Transverse colon (tissue), 4 donors: ENCODE measurements around the gene GNA14. TPM values are rescaled to one million over a fixed set of nuclear protein-coding genes. Genes with fewer than 3 reads are reported as not detected.
"Not testable (repeated sequence)": the region's sequence is repeated elsewhere in the genome, so short reads cannot be mapped to it uniquely, and the experiment has no call there.

Source experiments
- DNase-seq: peaks from one replicate; pipeline ENCODE4 v3.0.0-alpha.2; 2019
- H3K27ac ChIP-seq, 4 donors: fragments of 200-600 bp; sonication (generic); 2 replicates each; pipeline ENCODE4 v1.5.1; 2016 to 2018; ENCODE audit warnings: inconsistent platforms in 4 of 4
- H3K27me3 ChIP-seq: fragments of 200-600 bp; sonication (generic); 2 replicates; pipeline ENCODE4 v1.5.1; 2017; ENCODE audit warnings: inconsistent platforms
- H3K36me3 ChIP-seq, 4 donors: fragments of 200-600 bp; sonication (generic); 2 replicates each; pipeline ENCODE4 v1.5.1; 2017 to 2019; ENCODE audit warnings: inconsistent platforms in 4 of 4
- H3K4me1 ChIP-seq, 4 donors: fragments of 200-600 bp; sonication (generic); 2 replicates each; pipeline ENCODE4 v1.5.1; 2017 to 2020; ENCODE audit warnings: inconsistent platforms in 4 of 4
- H3K4me3 ChIP-seq, 4 donors: fragments of 200-600 bp; sonication (generic); 1 replicate in 1 of 4; 2 replicates in 3 of 4; pipeline versions ENCODE4 v1.5.1 to v1.6.1; 2017 to 2019; ENCODE audit warnings: inconsistent platforms in 4 of 4
- H3K9me3 ChIP-seq, 2 donors: fragments of 200-600 bp; sonication (generic); 2 replicates each; pipeline ENCODE4 v1.5.1; 2017 to 2019; ENCODE audit warnings: inconsistent platforms in 2 of 2
- CTCF ChIP-seq, 5 experiments: fragments of 200-600 bp in 3 of 5; fragments of 450-650 bp in 2 of 5; sonication (generic) in 3 of 5; IDR thresholded peaks; 1 replicate in 2 of 5; 2 replicates in 3 of 5; pipeline ENCODE4 v1.5.1; 2016 to 2017; ENCODE audit warnings: antibody characterized with exemption in 5 of 5, inconsistent platforms in 3 of 5, mild to moderate bottlenecking in 2 of 5, moderate library complexity in 1 of 5
- EP300 ChIP-seq: sonication (generic); formaldehyde crosslinking; IDR thresholded peaks from one replicate; pipeline ENCODE4 v1.6.1; 2017; ENCODE audit warnings: antibody characterized with exemption, low read depth
- POLR2A ChIP-seq: fragments of 450-650 bp; IDR thresholded peaks from one replicate; pipeline ENCODE4 v1.6.1; 2016; ENCODE audit warnings: antibody characterized with exemption, mild to moderate bottlenecking, moderate library complexity
- POLR2AphosphoS5 ChIP-seq, 3 donors: sonication (generic); formaldehyde crosslinking; IDR thresholded peaks; one replicate each; pipeline ENCODE4 v1.6.1; 2016; ENCODE audit warnings: antibody characterized with exemption in 3 of 3
- whole genome bisulfite sequencing, 2 donors: methylation state at CpG; one replicate each; pipeline ENCODE4 v1.1.5; 2018; ENCODE audit warnings: low coverage in 1 of 2; 5-methylcytosine and 5-hydroxymethylcytosine counted together
- in situ Hi-C, 4 donors: fragments of 200-750 bp; cut with MboI; loops; one replicate each; pipeline versions ENCODE4 v1.15.0 to v1.15.1; 2017; ENCODE audit warnings: low sequenced_read_pairs in 3 of 4, low pct_ligation_motif_present in 1 of 4, low pct_unique_long_range_greater_than_20kb in 1 of 4
- intact Hi-C: fragments of 100-400 bp; cut with DNase I; formaldehyde crosslinking; loops from one replicate; pipeline ENCODE4 v1.15.1; 2023; ENCODE audit warnings: low total_unique reads
- total RNA-seq, 4 donors: library from RNA; depleted of rRNA; stranded (reverse); fragments of >200 nt; gene quantifications; one replicate each; pipeline ENCODE4 v1.1.0, GENCODE V29; 2016

GNA14 gene
- total RNA-seq, 4 donors from 2014 or later: 9.4 to 64.9 (median 16.9) TPM

DNA sequence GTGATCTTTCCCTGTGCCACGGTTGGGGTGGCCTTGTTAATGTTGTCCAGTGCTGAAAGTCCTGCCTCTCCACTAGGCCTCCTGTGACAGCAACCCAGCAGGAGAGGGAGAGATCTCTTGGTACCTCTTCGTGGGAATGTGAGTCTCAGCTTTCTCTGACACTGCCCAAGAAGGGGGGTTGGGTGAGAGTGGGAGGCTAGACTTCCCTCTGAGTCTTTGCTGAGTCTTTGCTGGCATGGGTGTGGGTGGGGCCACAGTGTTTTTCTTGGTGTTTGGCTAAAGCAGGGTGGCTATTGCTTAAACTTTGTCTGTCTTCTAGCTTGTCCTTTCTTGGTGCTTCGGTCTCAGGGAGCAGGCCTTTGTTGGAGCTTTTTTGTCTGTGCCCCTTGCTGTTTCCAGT, 145.6 kb downstream of the GNA14 start:
- no peaks in the 10 kb centered on the region for H3K27me3 ChIP-seq
- 60 to 89% methylated on average over 1 to 3 of the region's 3 CpGs for WGBS, 2 donors
- H3K4me3 ChIP-seq: no peak overlapping the region
- DNase-seq: no peak
- in situ Hi-C loops: no loop called here
- intact Hi-C loops: loop anchor here (5.0 kb wide), 1 partner anchor 1875 kb away; no protein-coding TSS in a partner anchor
- H3K27ac ChIP-seq: no peak overlapping the region
- TF ChIP-seq EP300 (no peak), POLR2A (no peak), CTCF (IDR thresholded peaks at IDR 0.05) (no peak), POLR2AphosphoS5 (IDR thresholded peaks at IDR 0.05) (no peak)
- H3K36me3 ChIP-seq: no peaks in the 10 kb centered on the region
- no peaks in the 10 kb centered on the region for H3K9me3 ChIP-seq
- H3K4me1 ChIP-seq: peaks cover 0 to 4% (median 2%) of the 10 kb centered on the region in 4 donors

DNA sequence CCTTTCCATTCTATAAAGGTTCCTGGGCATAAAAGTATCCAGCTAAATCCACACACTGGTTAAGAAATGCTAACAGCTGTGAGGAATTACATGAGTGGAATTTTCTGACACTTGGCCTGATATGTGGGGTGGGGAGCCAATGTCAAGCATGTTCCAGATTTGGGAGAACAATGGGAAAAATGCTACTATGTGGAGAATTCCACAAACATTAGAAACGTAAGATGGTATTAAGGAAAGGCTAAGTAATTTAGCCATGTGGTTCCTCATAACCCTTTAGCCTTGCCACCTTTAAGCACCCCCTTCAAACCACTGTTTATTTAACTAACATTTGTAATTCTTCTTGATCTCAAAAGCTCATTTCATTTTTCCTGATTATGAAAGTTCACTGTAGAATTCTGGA, 149.2 kb downstream of the GNA14 start:
- Histone ChIP-seq H3K4me1 (peaks cover 0 to 11% (median 2%) of the 10 kb centered on the region in 4 donors), H3K27ac (no peak overlapping the region), H3K4me3 (no peak overlapping the region), H3K36me3 (no peaks in the 10 kb centered on the region), H3K27me3 (no peaks in the 10 kb centered on the region), H3K9me3 (no peaks in the 10 kb centered on the region)
- WGBS, 2 donors: 63% methylated on average over 1 of the region's 1 CpG; no CpG with 5 or more reads in 1 of the 2 donors
- TF ChIP-seq EP300 (no peak), POLR2AphosphoS5 (IDR thresholded peaks at IDR 0.05) (no peak), CTCF (IDR thresholded peaks at IDR 0.05) (no peak), POLR2A (no peak)
- in situ Hi-C loops (no loop called here), intact Hi-C loops (no loop called here)
- no peak for DNase-seq

- 62% methylated on average over 4 to 6 of the region's 6 CpGs for WGBS, 2 donors
- H3K4me3 ChIP-seq: no peak overlapping the region
- TF ChIP-seq POLR2A (no peak), POLR2AphosphoS5 (IDR thresholded peaks at IDR 0.05) (no peak), EP300 (no peak), CTCF (IDR thresholded peaks at IDR 0.05) (no peak)
- DNase-seq: no peak
- no peak overlapping the region for H3K27ac ChIP-seq
- in situ Hi-C loops: no loop called here
- intact Hi-C loops: no loop called here
- H3K4me1 ChIP-seq: peaks cover 0 to 11% (median 2%) of the 10 kb centered on the region in 4 donors
- H3K9me3 ChIP-seq: no peaks in the 10 kb centered on the region
- H3K36me3 ChIP-seq: no peaks in the 10 kb centered on the region
- no peaks in the 10 kb centered on the region for H3K27me3 ChIP-seq
These were observed 150.6 kb downstream of the GNA14 start for GRCh38 chr9:77497322-77498198.

GRCh38 chr9:77495834-77496671, 152.1 kb downstream of the GNA14 start:
- Histone ChIP-seq H3K9me3 (peaks cover 0 to 8% of the 10 kb centered on the region in 2 donors), H3K36me3 (no peaks in the 10 kb centered on the region), H3K27ac (peak overlapping the region in 1 of 4 donors; percentile 1), H3K4me3 (no peak overlapping the region), H3K27me3 (no peaks in the 10 kb centered on the region), H3K4me1 (peaks cover 0 to 11% (median 2%) of the 10 kb centered on the region in 4 donors)
- in situ Hi-C loops (no loop called here), intact Hi-C loops (no loop called here)
- WGBS, 2 donors: 50 to 73% methylated on average over 2 to 4 of the region's 4 CpGs
- no peak for DNase-seq
- no peak for TF ChIP-seq EP300
- no peak for TF ChIP-seq POLR2A
- TF ChIP-seq POLR2AphosphoS5 (IDR thresholded peaks at IDR 0.05): no peak
- no peak for TF ChIP-seq CTCF (IDR thresholded peaks at IDR 0.05)

DNA sequence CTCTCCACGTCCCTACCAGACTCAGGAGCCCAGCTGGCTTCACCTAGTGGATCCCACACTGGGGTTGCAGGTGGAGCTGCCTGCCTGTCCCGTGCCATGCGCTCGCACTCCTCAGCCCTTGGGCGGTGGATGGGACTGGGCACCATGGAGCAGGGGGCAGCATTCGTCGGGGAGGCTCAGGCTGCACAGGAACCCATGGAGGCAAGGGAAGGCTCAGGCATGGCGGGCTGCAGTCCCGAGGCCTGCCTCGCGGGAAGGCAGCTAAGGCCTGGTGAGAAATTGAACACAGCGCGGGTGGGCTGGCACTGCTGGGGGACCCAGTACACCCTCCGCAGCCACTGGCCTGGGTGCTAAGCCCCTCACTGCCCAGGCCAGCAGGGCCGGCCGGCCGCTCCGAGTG, 157.8 kb downstream of the GNA14 start:
- H3K27ac ChIP-seq, H3K9me3 ChIP-seq, H3K36me3 ChIP-seq, intact Hi-C loops, H3K4me3 ChIP-seq, H3K4me1 ChIP-seq, DNase-seq, in situ Hi-C loops, H3K27me3 ChIP-seq: not testable (repeated sequence)
- 96% methylated on average over 15 of the region's 18 CpGs; no CpG with 5 or more reads in 1 of the 2 donors for WGBS, 2 donors
